Uterus (tissue), 2 donors: Measurements from ENCODE around the gene RDH8.

Experiments used
- POLR2A ChIP-seq, 2 donors: fragments of 450-650 bp; IDR thresholded peaks; one replicate each; pipeline ENCODE4 v1.6.1; 2016; ENCODE audit warnings: antibody characterized with exemption in 2 of 2, mild to moderate bottlenecking in 1 of 2, moderate library complexity in 1 of 2
- TF ChIP-seq, protein P1 (sequence below), 4 experiments: fragments of 200-600 bp in 2 of 4; fragments of 450-650 bp in 2 of 4; sonication (generic) in 2 of 4; IDR thresholded peaks; one replicate each; pipeline ENCODE4 v1.5.1; 2016 to 2019; ENCODE audit warnings: antibody characterized with exemption in 4 of 4, mild to moderate bottlenecking in 2 of 4, moderate library complexity in 1 of 4

DNA sequence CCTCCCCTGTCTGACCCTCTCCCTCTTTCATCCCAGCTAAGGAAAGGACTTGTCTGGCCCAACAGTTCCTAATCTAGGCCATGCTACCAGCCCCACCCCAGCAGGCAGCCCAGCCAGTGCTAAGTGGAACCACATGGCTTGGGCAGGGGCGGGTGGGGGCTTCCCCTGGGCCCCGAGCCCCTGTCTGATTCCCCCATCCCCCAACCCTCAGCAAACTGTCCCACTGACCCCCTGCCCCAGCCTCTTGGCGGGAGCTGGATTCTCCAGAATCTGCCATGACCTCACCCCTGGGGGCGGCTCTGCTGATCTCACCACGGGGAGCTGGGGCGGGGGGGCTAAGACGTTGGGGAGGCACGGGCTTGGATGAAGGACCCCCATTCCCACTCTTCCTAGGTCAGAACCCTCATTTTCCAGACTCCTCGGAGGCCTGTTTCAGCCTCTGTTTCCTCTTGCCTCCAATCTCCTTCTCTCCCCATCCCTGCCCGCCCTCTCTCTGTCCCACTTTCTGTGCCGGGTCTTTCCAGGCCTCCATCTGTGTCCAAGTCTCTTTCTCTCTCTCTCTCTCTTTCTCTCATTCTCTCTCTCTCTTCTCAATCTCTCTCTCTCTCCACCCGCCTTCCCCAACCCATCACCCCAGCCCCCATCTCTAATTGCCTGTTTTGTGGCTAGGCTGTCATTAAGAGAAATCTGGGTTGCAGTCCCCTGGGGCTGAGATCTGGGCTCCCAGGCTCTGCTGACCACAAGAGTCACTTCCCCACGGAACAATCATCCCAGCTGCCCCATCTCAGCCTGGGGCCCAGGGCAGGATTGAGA lies 5.7 kb upstream of the RDH8 start:
- TF ChIP-seq, protein P1, sequence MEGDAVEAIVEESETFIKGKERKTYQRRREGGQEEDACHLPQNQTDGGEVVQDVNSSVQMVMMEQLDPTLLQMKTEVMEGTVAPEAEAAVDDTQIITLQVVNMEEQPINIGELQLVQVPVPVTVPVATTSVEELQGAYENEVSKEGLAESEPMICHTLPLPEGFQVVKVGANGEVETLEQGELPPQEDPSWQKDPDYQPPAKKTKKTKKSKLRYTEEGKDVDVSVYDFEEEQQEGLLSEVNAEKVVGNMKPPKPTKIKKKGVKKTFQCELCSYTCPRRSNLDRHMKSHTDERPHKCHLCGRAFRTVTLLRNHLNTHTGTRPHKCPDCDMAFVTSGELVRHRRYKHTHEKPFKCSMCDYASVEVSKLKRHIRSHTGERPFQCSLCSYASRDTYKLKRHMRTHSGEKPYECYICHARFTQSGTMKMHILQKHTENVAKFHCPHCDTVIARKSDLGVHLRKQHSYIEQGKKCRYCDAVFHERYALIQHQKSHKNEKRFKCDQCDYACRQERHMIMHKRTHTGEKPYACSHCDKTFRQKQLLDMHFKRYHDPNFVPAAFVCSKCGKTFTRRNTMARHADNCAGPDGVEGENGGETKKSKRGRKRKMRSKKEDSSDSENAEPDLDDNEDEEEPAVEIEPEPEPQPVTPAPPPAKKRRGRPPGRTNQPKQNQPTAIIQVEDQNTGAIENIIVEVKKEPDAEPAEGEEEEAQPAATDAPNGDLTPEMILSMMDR (IDR thresholded peaks at IDR 0.05) = no peak
- no peak for TF ChIP-seq POLR2A (IDR thresholded peaks at IDR 0.05)
